GM19351 (cell line): ENCODE data around the gene DNAJB5.
"Not testable (repeated sequence)": the region's sequence is repeated elsewhere in the genome, so short reads cannot be mapped to it uniquely, and the experiment has no call there.

Experiments
- ATAC-seq: cut with Tn5 transposase; IDR thresholded peaks from one replicate; pipeline ENCODE4 v1.9.1; 2021; ENCODE audit warnings: mild to moderate bottlenecking, moderate library complexity; ENCODE audit not compliant: unreplicated experiment

The DNAJB5 gene

GRCh38 chr9:34998266-34998665 is 8.7 kb downstream of the DNAJB5 start:
- no peak for ATAC-seq

GRCh38 chr9:34999576-34999975 is 10.0 kb downstream of the DNAJB5 start:
- ATAC-seq, result no peak

GRCh38 chr9:35000535-35001284 is 11.2 kb downstream of the DNAJB5 start:
- no peak for ATAC-seq

GRCh38 chr9:35001285-35001677 is 11.7 kb downstream of the DNAJB5 start:
- ATAC-seq, result no peak

- no peak for ATAC-seq
Observed at GRCh38 chr9:35001803-35002502, 12.4 kb downstream of the DNAJB5 start.

GRCh38 chr9:35002623-35003022 is 13.1 kb downstream of the DNAJB5 start:
- no peak for ATAC-seq

- not testable (repeated sequence) for ATAC-seq
Observed at GRCh38 chr9:35004299-35004698, 14.8 kb downstream of the DNAJB5 start.

GRCh38 chr9:35010351-35010958 is 20.9 kb downstream of the DNAJB5 start:
- no peak for ATAC-seq

- no peak for ATAC-seq
Observed at GRCh38 chr9:35014517-35014916, 25.0 kb downstream of the DNAJB5 start.

GRCh38 chr9:35023443-35023842 is 33.9 kb downstream of the DNAJB5 start:
- ATAC-seq, result not testable (repeated sequence)

- no peak for ATAC-seq
Observed at GRCh38 chr9:35026671-35027070, 37.1 kb downstream of the DNAJB5 start.

- no peak for ATAC-seq
Observed at GRCh38 chr9:35027374-35027773, 37.8 kb downstream of the DNAJB5 start.

- ATAC-seq, result no peak
Observed at GRCh38 chr9:35027860-35028259, 38.3 kb downstream of the DNAJB5 start.

- no peak for ATAC-seq
Observed at GRCh38 chr9:35028341-35028740, 38.8 kb downstream of the DNAJB5 start.

- no peak for ATAC-seq
Observed at GRCh38 chr9:35029241-35029640, 39.7 kb downstream of the DNAJB5 start.

- no peak for ATAC-seq
Observed at GRCh38 chr9:35029852-35030251, 40.3 kb downstream of the DNAJB5 start.

GRCh38 chr9:35033101-35033500 is 43.6 kb downstream of the DNAJB5 start:
- ATAC-seq, result no peak

GRCh38 chr9:35035851-35036701 is 46.5 kb downstream of the DNAJB5 start:
- no peak for ATAC-seq

- ATAC-seq, result no peak
Observed at GRCh38 chr9:35042081-35042604, 52.6 kb downstream of the DNAJB5 start.

GRCh38 chr9:35042891-35043545 is 53.5 kb downstream of the DNAJB5 start:
- no peak for ATAC-seq
